Right lobe of liver (tissue), 6 donors: Measurements from ENCODE around the gene DOCK1. TPM values are rescaled to one million over a fixed set of nuclear protein-coding genes. Genes with fewer than 3 reads are reported as not detected.
A peak's percentile ranks its signal among the peaks of the same experiment; 100 is the strongest.

ENCODE experiments used
- ATAC-seq, 4 donors: fragments of 200-7000 bp; cut with Tn5 transposase; one replicate each; pipeline ENCODE4 v1.9.1; 2020; ENCODE audit warnings: mild to moderate bottlenecking in 4 of 4, moderate library complexity in 4 of 4
- DNase-seq, 3 donors: peaks; one replicate each; pipeline ENCODE4 v3.0.0-alpha.2; 2020
- H3K27ac ChIP-seq, 3 donors: fragments of 200-600 bp; one replicate each; pipeline ENCODE4 v1.8.0; 2022
- H3K27me3 ChIP-seq, 2 donors: fragments of 200-600 bp; one replicate each; pipeline ENCODE4 v1.8.0; 2022
- H3K36me3 ChIP-seq, 4 donors: fragments of 200-600 bp; sonication (generic) in 1 of 4; one replicate each; pipeline versions ENCODE4 v1.5.1 to v1.8.0; 2017 to 2022; ENCODE audit warnings: control low read depth in 1 of 4
- H3K4me1 ChIP-seq, 4 donors: fragments of 200-600 bp; sonication (generic) in 1 of 4; one replicate each; pipeline versions ENCODE4 v1.5.1 to v1.8.0; 2017 to 2022; ENCODE audit warnings: control low read depth in 1 of 4
- H3K4me3 ChIP-seq, 3 donors: fragments of 200-600 bp; one replicate each; pipeline ENCODE4 v1.8.0; 2022
- H3K9me3 ChIP-seq, 4 donors: fragments of 200-600 bp; sonication (generic) in 1 of 4; one replicate each; pipeline versions ENCODE4 v1.5.1 to v1.8.0; 2017 to 2022; ENCODE audit warnings: control low read depth in 1 of 4
- CTCF ChIP-seq, 4 donors: fragments of 200-600 bp in 3 of 4; fragments of 450-650 bp in 1 of 4; IDR thresholded peaks; one replicate each; pipeline versions ENCODE4 v1.5.1 to v1.8.0; 2016 to 2022; ENCODE audit warnings: antibody characterized with exemption in 4 of 4, mild to moderate bottlenecking in 2 of 4
- POLR2A ChIP-seq: fragments of 450-650 bp; IDR thresholded peaks from one replicate; pipeline ENCODE4 v1.6.1; 2017; ENCODE audit warnings: antibody characterized with exemption, mild to moderate bottlenecking
- WGBS: methylation state at CpG from one replicate; pipeline ENCODE4 v1.1.6; 2018; ENCODE audit warnings: low coverage, low lambda C conversion rate; ENCODE audit not compliant: insufficient coverage; ENCODE audit errors: missing lambda C conversion rate; 5-methylcytosine and 5-hydroxymethylcytosine counted together
- intact Hi-C, 2 donors: fragments of 100-400 bp; cut with DNase I; formaldehyde crosslinking; loops; one replicate each; pipeline versions ENCODE4 v1.11.2 to v1.14.1; 2022
- total RNA-seq, 6 experiments: library from RNA; depleted of rRNA in 2 of 6; stranded (reverse); fragments of >200 nt in 2 of 6; fragmentation: NEBNext Ultra II Directional in 3 of 6; extraction: Animal tissue kit (Norgen Biotek cat#: 25700) in 3 of 6; gene quantifications; one replicate each; pipeline versions ENCODE4 v1.1.0 to v1.2.4, GENCODE V29; 2016 to 2023
- donor health status: DM: no; HTN: yes; CAD: no.
- donor health status: DM: no; HTN: no; CAD: no.
- donor health status: DM: no; HTN: no; CAD: no.
- donor health status: DM: no; HTN: yes; CAD: no.
- donor health status: DM: no; HTN: yes; CAD: no.

DOCK1 gene
- total RNA-seq, 6 experiments from 2014 or later: 13.8 to 17.8 (median 14.6) TPM

GRCh38 chr10:127100983-127101615, 195.9 kb downstream of the DOCK1 start:
- intact Hi-C loops: no loop called here
- Histone ChIP-seq H3K36me3 (no peaks in the 10 kb centered on the region), H3K4me1 (no peaks in the 10 kb centered on the region), H3K9me3 (no peaks in the 10 kb centered on the region), H3K4me3 (no peak overlapping the region), H3K27me3 (no peaks in the 10 kb centered on the region), H3K27ac (no peak overlapping the region)
- TF ChIP-seq CTCF (IDR thresholded peaks at IDR 0.05) (no peak), POLR2A (no peak)
- ATAC-seq: no peak
- DNase-seq: no peak
- 82% methylated on average over 9 of the region's 10 CpGs for WGBS

- intact Hi-C loops: no loop called here
- H3K36me3 ChIP-seq: no peaks in the 10 kb centered on the region
- ATAC-seq (no peak), DNase-seq (no peak)
- TF ChIP-seq CTCF (IDR thresholded peaks at IDR 0.05) (no peak), POLR2A (no peak)
- 92% methylated on average over 2 of the region's 3 CpGs for whole genome bisulfite sequencing
- no peaks in the 10 kb centered on the region for H3K4me1 ChIP-seq
- no peak overlapping the region for H3K27ac ChIP-seq
- no peaks in the 10 kb centered on the region for H3K9me3 ChIP-seq
- no peak overlapping the region for H3K4me3 ChIP-seq
- no peaks in the 10 kb centered on the region for H3K27me3 ChIP-seq
Measured at GRCh38 chr10:127102176-127102575, 196.9 kb downstream of the DOCK1 start.

- no peak for TF ChIP-seq CTCF (IDR thresholded peaks at IDR 0.05)
- no peak for TF ChIP-seq POLR2A
- no peak for ATAC-seq
- Histone ChIP-seq H3K36me3 (peaks cover 0 to 11% (median 4%) of the 10 kb centered on the region in 4 donors), H3K9me3 (no peaks in the 10 kb centered on the region), H3K27me3 (no peaks in the 10 kb centered on the region), H3K4me1 (no peaks in the 10 kb centered on the region), H3K27ac (no peak overlapping the region), H3K4me3 (no peak overlapping the region)
- 100% methylated on average over 1 of the region's 1 CpG for WGBS
- no peak for DNase-seq
- intact Hi-C loops: no loop called here
Measured at GRCh38 chr10:127115100-127115499, 209.9 kb downstream of the DOCK1 start.

- WGBS: 35% methylated on average over 4 of the region's 4 CpGs
- Histone ChIP-seq H3K36me3 (peaks cover 0 to under 1% (median 0%) of the 10 kb centered on the region in 4 donors), H3K4me3 (no peak overlapping the region), H3K27ac (no peak overlapping the region), H3K9me3 (no peaks in the 10 kb centered on the region), H3K27me3 (no peaks in the 10 kb centered on the region), H3K4me1 (no peaks in the 10 kb centered on the region)
- ATAC-seq (peak in 3 of 4 donors; percentile 45 to 47 (median 47)), DNase-seq (peak in 1 of 3 donors; percentile 51)
- intact Hi-C loops: no loop called here
- TF ChIP-seq CTCF (IDR thresholded peaks at IDR 0.05): no peak
- TF ChIP-seq POLR2A: no peak
Measured at GRCh38 chr10:127117125-127117524, 211.9 kb downstream of the DOCK1 start.

- H3K36me3 ChIP-seq: no peaks in the 10 kb centered on the region
- no peaks in the 10 kb centered on the region for H3K9me3 ChIP-seq
- no peaks in the 10 kb centered on the region for H3K27me3 ChIP-seq
- H3K4me3 ChIP-seq: no peak overlapping the region
- H3K4me1 ChIP-seq: no peaks in the 10 kb centered on the region
- ATAC-seq (no peak), DNase-seq (no peak)
- intact Hi-C loops: no loop called here
- no peak overlapping the region for H3K27ac ChIP-seq
- TF ChIP-seq POLR2A: no peak
- TF ChIP-seq CTCF (IDR thresholded peaks at IDR 0.05): no peak
Measured at GRCh38 chr10:127118034-127118433, 212.8 kb downstream of the DOCK1 start.
